Epidermal melanocyte (primary cell): ENCODE measurements around the gene DCAF15.
A peak's percentile ranks its signal among the peaks of the same experiment; 100 is the strongest.
"Not testable (repeated sequence)": the region's sequence is repeated elsewhere in the genome, so short reads cannot be mapped to it uniquely, and the experiment has no call there.

Source experiments
- DNase-seq: peaks from one replicate; pipeline ENCODE4 v3.0.0; 2011; ENCODE audit warnings: low spot score; ENCODE audit not compliant: insufficient read length

DCAF15 gene

DNA sequence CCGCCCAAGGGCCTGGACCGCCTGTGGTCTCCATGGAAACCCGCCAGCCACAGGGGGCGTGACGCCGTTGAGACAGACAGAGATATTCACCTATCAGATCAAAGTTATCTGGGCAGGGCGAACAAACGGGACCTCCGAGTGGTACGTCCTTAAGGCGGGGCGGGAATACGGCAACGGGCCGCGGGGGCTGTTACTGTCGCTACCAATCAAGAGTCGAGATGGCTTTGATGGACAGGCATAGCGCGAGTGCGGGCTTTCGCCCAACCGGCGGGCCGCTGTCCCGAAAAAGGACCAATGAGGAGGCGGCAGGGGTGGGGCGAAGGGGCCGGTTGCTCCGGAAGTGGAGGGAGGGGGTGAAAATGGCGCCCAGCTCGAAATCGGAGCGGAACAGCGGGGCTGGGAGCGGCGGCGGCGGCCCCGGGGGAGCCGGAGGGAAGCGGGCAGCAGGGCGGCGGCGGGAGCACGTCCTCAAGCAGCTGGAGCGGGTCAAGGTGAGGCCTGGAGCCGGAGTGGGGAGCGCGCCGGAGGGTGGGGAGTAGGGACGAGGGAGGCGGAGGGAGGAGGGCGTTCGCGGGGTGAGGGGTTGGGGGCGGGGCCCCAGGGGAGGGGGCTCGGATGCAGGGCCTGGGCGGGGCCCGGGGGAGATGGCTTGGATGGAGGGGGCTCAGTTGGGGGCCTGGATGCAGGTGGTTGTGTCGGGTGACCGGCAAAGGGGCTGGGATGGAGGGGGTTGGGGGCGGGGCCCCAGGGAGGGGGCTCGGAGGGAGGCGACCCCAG, at the start of gene DCAF15:
Gene DCAF15, plus strand, starts transcription at position 356 of the 777 bp plus-strand sequence. Its CDS starts 4 bp downstream, at position 360.
- DNase-seq, result peak; percentile 100

DNA sequence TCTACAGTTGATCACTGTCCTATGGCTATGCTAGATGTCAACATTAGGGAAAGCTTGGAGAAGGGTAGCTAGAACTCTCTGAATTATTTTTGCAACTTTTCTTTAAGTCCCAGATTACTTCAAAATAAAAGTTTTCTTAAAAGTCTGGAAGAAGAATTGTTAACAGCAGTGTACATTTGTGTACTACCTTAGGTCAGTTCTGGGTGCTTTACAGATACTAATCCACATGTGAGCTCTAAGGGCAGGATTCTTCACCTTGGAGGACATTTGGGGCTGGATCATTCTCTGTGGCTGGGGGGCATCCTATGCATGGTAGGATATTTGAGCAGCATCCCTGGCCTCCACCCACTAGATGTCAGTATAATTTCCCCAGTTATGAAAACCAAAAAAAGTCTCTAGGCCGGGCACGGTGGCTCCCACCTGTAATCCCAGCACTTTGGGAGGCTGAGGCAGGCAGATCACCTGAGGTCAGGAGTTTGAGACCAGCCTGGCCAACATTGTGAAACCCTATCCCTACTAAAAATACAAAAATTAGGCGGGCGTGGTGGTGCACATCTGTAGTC, 49.2 kb upstream of the DCAF15 start:
- DNase-seq, result no peak

DNA sequence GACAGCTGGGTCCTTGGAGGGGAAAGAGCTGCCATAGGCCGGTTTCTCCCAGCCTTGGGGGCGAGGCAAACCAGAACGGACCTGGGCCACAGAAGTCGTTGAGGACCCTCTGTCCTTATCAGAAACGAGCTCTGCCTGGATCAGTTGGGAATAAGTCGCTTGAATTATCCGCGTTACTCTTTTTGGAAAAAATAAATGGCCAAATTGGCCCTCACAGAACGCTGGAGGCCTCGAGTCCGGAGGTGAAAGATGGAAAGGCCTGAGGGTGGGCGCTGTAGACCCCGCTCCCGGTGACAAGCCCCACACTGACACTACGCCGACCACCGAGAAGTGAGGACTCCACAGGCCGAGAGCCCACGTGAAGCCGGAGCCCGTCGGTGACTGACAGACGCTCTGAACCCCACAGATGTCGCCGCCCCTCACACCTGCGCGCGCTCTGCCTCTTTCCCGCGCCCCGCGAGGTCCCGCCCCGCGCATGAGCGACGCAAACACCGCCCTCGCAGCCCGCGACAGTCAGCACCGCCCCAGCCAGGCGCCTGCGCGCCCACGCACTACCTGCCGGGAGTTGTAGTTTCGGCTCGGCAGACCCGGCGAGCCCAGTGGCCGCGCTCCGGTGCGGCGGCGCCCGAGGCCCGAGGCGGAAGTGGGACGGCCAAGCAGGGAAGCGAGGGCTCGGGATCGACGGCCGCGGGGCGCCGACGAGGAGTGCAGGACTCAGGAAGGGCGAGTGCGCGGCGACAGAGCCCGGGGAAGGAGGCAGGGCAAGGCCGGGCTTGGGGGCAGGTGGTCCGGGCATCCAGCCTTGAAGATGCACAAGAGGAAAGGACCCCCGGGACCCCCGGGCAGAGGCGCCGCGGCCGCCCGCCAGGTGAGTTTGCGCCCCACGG, 46.4 kb upstream of the DCAF15 start, which contains the start of the genes BRME1 and CC2D1A:
Gene BRME1, minus strand, starts transcription at position 484 of the 887 bp plus-strand sequence. CDS start 1,225 bp downstream, outside the sequence.
Gene CC2D1A, plus strand, starts transcription at position 568 of the 887 bp plus-strand sequence. Its CDS starts 241 bp downstream, at position 809.
- peak; percentile 92 for DNase-seq

- no peak for DNase-seq
Measured at GRCh38 chr19:13906521-13906904, 45.8 kb upstream of the DCAF15 start.

- no peak for DNase-seq
Measured at GRCh38 chr19:13906910-13907309, 45.4 kb upstream of the DCAF15 start.

DNA sequence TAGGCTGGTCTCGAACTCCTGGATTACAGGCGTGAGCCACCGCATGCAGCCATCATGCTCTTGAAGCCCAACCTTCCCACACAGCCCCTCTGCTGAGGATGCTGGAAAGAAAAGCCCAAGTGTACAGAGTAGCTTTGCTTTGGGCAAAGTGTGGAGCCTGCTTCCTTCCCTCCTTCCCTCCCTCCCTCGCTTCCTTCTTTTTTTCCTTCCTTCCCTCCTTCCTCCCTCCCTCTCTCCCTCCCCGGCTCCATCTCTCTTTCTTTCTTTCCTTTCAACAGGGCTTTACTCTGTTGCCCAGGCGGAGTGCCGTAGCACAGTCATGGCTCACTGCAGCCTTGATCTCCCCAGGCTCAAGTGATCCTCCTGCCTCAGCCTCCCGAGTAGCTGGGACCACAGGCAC, 43.6 kb upstream of the DCAF15 start:
- DNase-seq, result no peak

GRCh38 chr19:13909430-13909829, 42.9 kb upstream of the DCAF15 start:
- no peak for DNase-seq

DNA sequence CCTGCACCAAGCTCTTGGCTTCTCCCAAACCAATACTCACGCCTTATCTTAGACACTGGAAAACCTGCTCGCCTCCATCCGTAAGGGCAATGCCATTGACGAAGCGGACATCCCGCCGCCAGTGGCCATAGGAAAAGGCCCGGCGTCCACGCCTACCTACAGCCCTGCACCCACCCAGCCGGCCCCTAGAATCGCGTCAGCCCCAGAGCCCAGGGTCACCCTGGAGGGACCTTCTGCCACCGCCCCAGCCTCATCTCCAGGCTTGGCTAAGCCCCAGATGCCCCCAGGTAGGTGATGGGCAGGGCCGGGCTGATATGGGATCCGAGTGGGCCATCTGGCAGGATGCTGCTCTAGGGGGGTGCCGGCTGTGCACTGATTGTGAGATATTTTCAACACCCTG, 39.0 kb upstream of the DCAF15 start:
- no peak for DNase-seq

- no peak for DNase-seq
Measured at GRCh38 chr19:13914777-13915176, 37.5 kb upstream of the DCAF15 start.

DNA sequence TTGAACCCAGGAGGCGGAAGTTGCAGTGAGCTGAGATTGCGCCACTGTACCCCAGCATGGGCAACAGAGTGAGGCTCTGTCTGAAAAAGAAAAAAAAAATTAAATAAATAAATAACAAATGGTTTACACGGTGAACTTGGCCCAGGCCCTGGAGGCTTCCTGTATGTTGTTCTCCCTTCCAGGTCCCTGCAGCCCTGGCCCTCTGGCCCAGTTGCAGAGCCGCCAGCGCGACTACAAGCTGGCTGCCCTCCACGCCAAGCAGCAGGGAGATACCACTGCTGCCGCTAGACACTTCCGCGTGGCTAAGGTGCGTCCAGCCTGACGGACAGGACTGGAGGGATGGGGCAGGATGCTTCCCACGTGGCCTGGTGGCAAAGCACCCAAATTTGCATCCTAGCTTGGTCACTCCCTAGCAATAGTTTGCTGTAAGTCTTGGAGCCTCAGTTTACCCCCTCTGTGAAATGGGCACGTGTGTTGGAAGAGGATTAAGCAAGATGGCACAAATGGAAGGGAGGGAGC, 34.4 kb upstream of the DCAF15 start:
- no peak for DNase-seq

DNA sequence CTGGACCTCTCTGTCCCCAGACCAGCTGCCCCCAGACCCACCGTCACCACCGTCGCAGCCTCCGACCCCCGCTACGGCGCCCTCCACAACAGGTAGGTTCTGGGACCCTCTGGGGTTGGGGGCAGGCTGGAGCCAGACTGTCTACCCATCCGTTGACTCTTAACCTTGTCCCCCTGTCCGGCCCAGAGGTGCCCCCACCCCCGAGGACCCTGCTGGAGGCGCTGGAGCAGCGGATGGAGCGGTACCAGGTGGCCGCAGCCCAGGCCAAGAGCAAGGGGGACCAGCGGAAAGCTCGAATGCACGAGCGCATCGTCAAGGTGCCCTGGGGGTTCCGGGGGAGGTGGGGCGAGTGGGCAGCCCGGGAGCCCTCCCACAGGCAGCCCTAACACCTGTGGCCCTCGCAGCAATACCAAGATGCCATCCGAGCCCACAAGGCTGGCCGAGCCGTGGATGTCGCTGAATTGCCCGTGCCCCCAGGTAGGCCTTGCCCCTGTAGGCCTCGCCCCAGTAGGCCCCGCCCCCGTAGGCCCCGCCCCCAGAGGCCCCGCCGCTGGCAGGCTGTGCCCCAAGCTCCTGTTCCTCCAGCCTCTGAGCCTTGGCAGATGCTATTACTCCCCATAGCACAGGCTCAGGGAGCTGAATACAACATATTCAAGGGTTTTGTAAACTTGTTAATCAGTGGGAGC, 33.4 kb upstream of the DCAF15 start:
- peak; percentile 12 for DNase-seq

DNA sequence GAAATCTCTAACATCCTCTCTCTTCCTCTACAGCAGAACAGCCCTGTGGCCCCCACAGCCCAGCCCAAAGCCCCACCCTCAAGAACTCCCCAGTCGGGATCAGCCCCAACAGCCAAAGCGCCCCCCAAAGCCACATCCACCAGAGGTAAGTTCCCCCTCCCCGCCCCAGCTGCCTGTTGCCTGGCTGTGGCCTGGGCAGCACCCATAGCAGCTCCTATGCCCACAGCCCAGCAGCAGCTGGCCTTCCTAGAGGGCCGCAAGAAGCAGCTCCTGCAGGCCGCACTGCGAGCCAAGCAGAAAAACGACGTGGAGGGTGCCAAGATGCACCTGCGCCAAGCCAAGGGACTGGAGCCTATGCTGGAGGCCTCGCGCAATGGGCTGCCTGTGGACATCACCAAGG, 31.8 kb upstream of the DCAF15 start:
- DNase-seq, result no peak

DNA sequence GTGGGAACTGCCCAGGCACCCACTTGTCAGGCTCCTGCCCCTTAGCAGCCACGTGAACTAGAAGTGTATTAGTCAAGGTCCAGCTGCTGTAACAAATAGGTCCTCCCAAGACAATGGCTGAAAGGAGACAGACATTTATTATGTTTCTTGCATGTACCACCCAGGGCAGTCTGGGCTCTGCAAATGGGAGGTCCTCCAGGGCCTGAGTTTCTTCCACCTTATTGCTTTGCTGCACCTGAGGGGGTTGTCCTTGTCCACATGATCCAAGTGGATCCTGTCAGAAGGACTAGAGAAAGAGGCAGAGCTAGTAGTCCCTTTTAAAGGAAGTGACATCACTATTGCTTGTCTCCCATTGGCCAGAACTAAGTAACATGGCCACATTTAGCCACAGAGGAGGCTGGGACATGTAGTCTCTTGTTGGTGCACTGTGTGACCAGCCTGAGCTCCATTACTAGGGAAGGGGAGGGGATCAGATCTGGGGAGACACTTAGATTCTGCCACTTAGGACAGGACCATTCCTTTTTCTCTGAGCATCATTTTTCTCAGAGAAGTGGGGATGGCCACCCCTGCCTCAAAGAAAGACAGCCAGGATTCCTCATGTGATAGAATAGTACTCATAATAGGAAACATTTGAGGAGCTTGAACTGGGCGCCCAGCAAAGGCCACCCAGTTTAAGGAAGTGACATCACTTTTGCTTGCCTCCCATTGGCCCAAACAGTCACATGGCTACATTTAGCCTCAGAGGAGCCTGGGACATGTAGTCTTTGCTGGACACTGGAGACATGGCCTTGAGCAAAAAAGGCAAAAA, 31.2 kb upstream of the DCAF15 start:
- peak; percentile 29 for DNase-seq

DNA sequence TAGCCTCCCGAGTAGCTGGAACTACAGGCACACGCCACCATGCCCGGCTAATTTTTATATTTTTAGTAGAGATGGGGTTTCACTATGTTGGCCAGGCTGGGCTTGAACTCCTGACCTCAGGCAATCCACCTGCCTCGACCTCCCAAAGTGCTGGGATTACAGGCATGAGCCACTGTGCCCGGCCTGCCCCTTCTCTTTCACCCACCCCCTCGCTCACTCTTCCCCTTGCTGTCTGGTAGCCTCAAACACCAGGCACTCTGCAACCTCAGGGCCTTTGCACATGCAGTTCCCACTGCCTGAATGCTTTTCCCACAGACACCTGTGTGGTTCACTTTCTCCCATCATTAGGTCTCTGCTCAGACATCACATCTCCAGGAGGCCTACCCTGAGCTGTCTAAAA, 30.2 kb upstream of the DCAF15 start:
- DNase-seq, result not testable (repeated sequence)

GRCh38 chr19:13923194-13923987, 28.9 kb upstream of the DCAF15 start:
- no peak for DNase-seq

DNA sequence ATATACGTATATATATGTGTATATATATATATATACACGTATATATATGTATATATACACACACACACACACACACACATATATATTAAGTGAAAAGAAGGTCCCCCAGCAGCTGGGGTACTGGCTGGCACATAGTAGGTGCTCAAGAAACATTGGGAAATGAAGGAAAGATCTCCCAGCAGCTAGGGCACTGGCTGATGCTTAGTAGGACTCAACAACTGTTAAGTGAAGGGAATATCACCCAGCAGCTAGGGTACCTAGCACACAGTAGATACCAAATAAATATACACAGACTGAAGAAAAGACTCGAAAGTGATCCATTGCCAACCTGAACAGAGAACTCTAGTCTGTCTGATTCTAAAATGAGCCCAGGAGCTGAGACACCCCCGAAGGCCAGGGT, 26.3 kb upstream of the DCAF15 start:
- DNase-seq, result no peak

GRCh38 chr19:13926715-13927114, 25.6 kb upstream of the DCAF15 start:
- no peak for DNase-seq

- DNase-seq, result peak; percentile 15
Measured at GRCh38 chr19:13929340-13929739, 23.0 kb upstream of the DCAF15 start.

DNA sequence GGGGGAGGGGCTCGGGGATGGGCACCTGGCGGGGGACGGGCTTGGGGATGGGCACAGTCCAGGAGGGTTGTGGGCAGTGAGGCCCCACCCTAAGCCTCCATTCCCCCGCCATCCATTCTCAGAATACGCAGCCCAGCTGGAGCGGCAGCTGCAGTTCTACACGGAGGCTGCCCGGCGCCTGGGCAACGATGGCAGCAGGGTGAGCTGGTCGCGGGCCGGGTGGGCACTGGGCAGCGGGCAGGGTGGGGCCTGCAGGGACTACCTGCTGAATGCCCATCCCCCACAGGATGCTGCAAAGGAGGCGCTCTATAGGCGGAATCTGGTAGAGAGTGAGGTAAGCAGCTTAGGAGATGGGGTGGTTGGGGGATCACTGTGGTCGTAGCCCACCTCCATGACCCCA, 22.4 kb upstream of the DCAF15 start:
- peak; percentile 9 for DNase-seq
